ENCODE measurements around the gene MLF2.

Gene MLF2

GRCh38 chr12:6770600-6770999 lies 17.7 kb upstream of the MLF2 start:
- POLR2A ChIA-PET (ENCODE audit: low non-redundant PET), result no interaction called here
- no peak for DNase-seq (ENCODE audit: low spot score)
- peak overlapping the region; percentile 94 for H3K27ac ChIP-seq
- CTCF ChIA-PET, result interaction anchor here (1.1 to 2.1 kb wide), 2 partner anchors 16 to 24 kb away, joined by 3 to 7 read pairs; no protein-coding TSS in a partner anchor
- no peak for TF ChIP-seq CTCF (conservative IDR thresholded peaks at IDR 0.05; ENCODE audit: low read depth)

GRCh38 chr12:6770094-6770493 lies 17.2 kb upstream of the MLF2 start:
- CTCF ChIA-PET, result interaction anchor here (0.5 kb wide), 1 partner anchor 84 kb away, joined by 3 read pairs; no protein-coding TSS in a partner anchor
- POLR2A ChIA-PET (ENCODE audit: low non-redundant PET), result no interaction called here
- no peak for TF ChIP-seq CTCF (conservative IDR thresholded peaks at IDR 0.05; ENCODE audit: low read depth)
- DNase-seq (ENCODE audit: low spot score), result no peak
- peak overlapping the region; percentile 94 for H3K27ac ChIP-seq

- ChIA-PET POLR2A (ENCODE audit: low non-redundant PET) (no interaction called here), CTCF (interaction anchor here (0.5 to 0.7 kb wide), 2 partner anchors 16 to 84 kb away, joined by 3 to 4 read pairs; no protein-coding TSS in a partner anchor)
- no peak for TF ChIP-seq CTCF (conservative IDR thresholded peaks at IDR 0.05; ENCODE audit: low read depth)
- DNase-seq (ENCODE audit: low spot score), result no peak
- peak overlapping the region; percentile 94 for H3K27ac ChIP-seq
Observed at GRCh38 chr12:6769666-6770065, 16.7 kb upstream of the MLF2 start.

- POLR2A ChIA-PET (ENCODE audit: low non-redundant PET), result no interaction called here
- peak overlapping the region; percentile 94 for H3K27ac ChIP-seq
- TF ChIP-seq CTCF (conservative IDR thresholded peaks at IDR 0.05; ENCODE audit: low read depth), result no peak
- no peak for DNase-seq (ENCODE audit: low spot score)
- CTCF ChIA-PET, result interaction anchor here (0.7 kb wide), 1 partner anchor 15 kb away, joined by 4 read pairs; no protein-coding TSS in a partner anchor
Observed at GRCh38 chr12:6768990-6769389, 16.0 kb upstream of the MLF2 start.

- DNase-seq (ENCODE audit: low spot score), result no peak
- no peak for TF ChIP-seq CTCF (conservative IDR thresholded peaks at IDR 0.05; ENCODE audit: low read depth)
- CTCF ChIA-PET, result no interaction called here
- peak overlapping the region; percentile 94 for H3K27ac ChIP-seq
- POLR2A ChIA-PET (ENCODE audit: low non-redundant PET), result no interaction called here
Observed at GRCh38 chr12:6768437-6768914, 15.5 kb upstream of the MLF2 start.

GRCh38 chr12:6767353-6768319 lies 14.7 kb upstream of the MLF2 start:
- ChIA-PET POLR2A (ENCODE audit: low non-redundant PET) (interaction anchor here (0.6 to 1.4 kb wide), 5 partner anchors 11 to 274 kb away, joined by 3 to 4 read pairs (median 3); partner anchors contain the start of genes MLF2 and USP5), CTCF (interaction anchor here (0.5 to 2.5 kb wide), 7 partner anchors 14 to 227 kb away, joined by 3 to 27 read pairs (median 3); partner anchors contain the start of genes CD4 and MLF2)
- no peak for TF ChIP-seq CTCF (conservative IDR thresholded peaks at IDR 0.05; ENCODE audit: low read depth)
- DNase-seq (ENCODE audit: low spot score), result no peak
- H3K27ac ChIP-seq, result peak overlapping the region; percentile 94

Measured in RWPE1 (cell line).